ES-I3 (cell line): Measurements from ENCODE around the gene TIGAR.

Experiments
- H3K36me3 ChIP-seq: 2 replicates; pipeline ENCODE4 v1.6.1; 2013; ENCODE audit warnings: mild to moderate bottlenecking, low read length, control low read depth, moderate library complexity; ENCODE audit not compliant: insufficient read depth
- H3K4me1 ChIP-seq: 2 replicates; pipeline ENCODE4 v1.6.1; 2013; ENCODE audit warnings: mild to moderate bottlenecking, control low read depth, low read length; ENCODE audit not compliant: insufficient read depth
- H3K9ac ChIP-seq: 2 replicates; pipeline ENCODE4 v1.6.1; 2013; ENCODE audit warnings: low read depth, mild to moderate bottlenecking, low read length, moderate library complexity
- H3K9me3 ChIP-seq: 2 replicates; pipeline ENCODE4 v1.6.1; 2013; ENCODE audit warnings: mild to moderate bottlenecking, low read length, moderate library complexity; ENCODE audit not compliant: control insufficient read depth, insufficient read depth

TIGAR gene

GRCh38 chr12:4288296-4289131, 32.5 kb upstream of the TIGAR start:
- Histone ChIP-seq H3K4me1 (peaks cover 3% of the 10 kb centered on the region; the same call in 1 of the 2 replicates), H3K9me3 (no peaks in the 10 kb centered on the region), H3K36me3 (peaks cover 74% of the 10 kb centered on the region), H3K9ac (no peak overlapping the region)

- Histone ChIP-seq H3K9me3 (no peaks in the 10 kb centered on the region), H3K4me1 (peaks cover 5% of the 10 kb centered on the region; the same call in 1 of the 2 replicates), H3K36me3 (peaks cover 67% of the 10 kb centered on the region), H3K9ac (no peak overlapping the region)
These were observed 31.7 kb upstream of the TIGAR start for GRCh38 chr12:4289231-4289878.

- H3K36me3 ChIP-seq: peaks cover 68% of the 10 kb centered on the region
- H3K9ac ChIP-seq: no peak overlapping the region
- H3K9me3 ChIP-seq: no peaks in the 10 kb centered on the region
- H3K4me1 ChIP-seq: peaks cover 5% of the 10 kb centered on the region; the same call in 1 of the 2 replicates
These were observed 30.8 kb upstream of the TIGAR start for GRCh38 chr12:4289998-4290790.

GRCh38 chr12:4292341-4293073, 28.5 kb upstream of the TIGAR start:
- Histone ChIP-seq H3K4me1 (peaks cover 5% of the 10 kb centered on the region; the same call in 1 of the 2 replicates), H3K9me3 (no peaks in the 10 kb centered on the region), H3K9ac (no peak overlapping the region), H3K36me3 (peaks cover 61% of the 10 kb centered on the region)

GRCh38 chr12:4293299-4293965, 27.6 kb upstream of the TIGAR start:
- Histone ChIP-seq H3K9ac (no peak overlapping the region), H3K4me1 (peaks cover 5% of the 10 kb centered on the region; the same call in 1 of the 2 replicates), H3K36me3 (peaks cover 59% of the 10 kb centered on the region), H3K9me3 (no peaks in the 10 kb centered on the region)

- H3K4me1 ChIP-seq: peaks cover 5% of the 10 kb centered on the region; the same call in 1 of the 2 replicates
- H3K36me3 ChIP-seq: peaks cover 60% of the 10 kb centered on the region
- H3K9me3 ChIP-seq: no peaks in the 10 kb centered on the region
- no peak overlapping the region for H3K9ac ChIP-seq
These were observed 27.0 kb upstream of the TIGAR start for GRCh38 chr12:4293966-4294505.

- Histone ChIP-seq H3K9me3 (no peaks in the 10 kb centered on the region), H3K4me1 (peaks cover 5% of the 10 kb centered on the region; the same call in 1 of the 2 replicates), H3K36me3 (peaks cover 63% of the 10 kb centered on the region), H3K9ac (no peak overlapping the region)
These were observed 24.3 kb upstream of the TIGAR start for GRCh38 chr12:4296751-4297150.

- Histone ChIP-seq H3K4me1 (peaks cover 5% of the 10 kb centered on the region; the same call in 1 of the 2 replicates), H3K36me3 (peaks cover 65% of the 10 kb centered on the region), H3K9me3 (no peaks in the 10 kb centered on the region), H3K9ac (no peak overlapping the region)
These were observed 23.4 kb upstream of the TIGAR start for GRCh38 chr12:4297617-4298016.

GRCh38 chr12:4300883-4301282, 20.1 kb upstream of the TIGAR start:
- Histone ChIP-seq H3K36me3 (peaks cover 53% of the 10 kb centered on the region), H3K4me1 (no peaks in the 10 kb centered on the region), H3K9ac (no peak overlapping the region), H3K9me3 (no peaks in the 10 kb centered on the region)

GRCh38 chr12:4301932-4302501, 19.0 kb upstream of the TIGAR start:
- Histone ChIP-seq H3K9me3 (no peaks in the 10 kb centered on the region), H3K36me3 (peaks cover 43% of the 10 kb centered on the region), H3K9ac (no peak overlapping the region), H3K4me1 (peaks cover 6% of the 10 kb centered on the region)

- no peaks in the 10 kb centered on the region for H3K9me3 ChIP-seq
- H3K4me1 ChIP-seq: peaks cover 11% of the 10 kb centered on the region
- no peak overlapping the region for H3K9ac ChIP-seq
- H3K36me3 ChIP-seq: peaks cover 38% of the 10 kb centered on the region
These were observed 18.1 kb upstream of the TIGAR start for GRCh38 chr12:4302881-4303280.

- peaks cover 32% of the 10 kb centered on the region for H3K36me3 ChIP-seq
- peaks cover 11% of the 10 kb centered on the region for H3K4me1 ChIP-seq
- H3K9me3 ChIP-seq: no peaks in the 10 kb centered on the region
- H3K9ac ChIP-seq: no peak overlapping the region
These were observed 17.3 kb upstream of the TIGAR start for GRCh38 chr12:4303750-4304149.
